ENCODE results near the gene CSH2. TPM values are rescaled to one million over a fixed set of nuclear protein-coding genes. Genes with fewer than 3 reads are reported as not detected.
"Not testable (repeated sequence)": the region's sequence is repeated elsewhere in the genome, so short reads cannot be mapped to it uniquely, and the experiment has no call there.

Gene CSH2
- total RNA-seq, 1 donor from 2014 or later = not detected

- intact Hi-C loops (cut with micrococcal nuclease) = not testable (repeated sequence)
These were observed 25.7 kb upstream of the CSH2 start for GRCh38 chr17:63898899-63899798.

- intact Hi-C loops (cut with micrococcal nuclease) = not testable (repeated sequence)
These were observed 23.3 kb upstream of the CSH2 start, which contains the start of gene CSH1 for GRCh38 chr17:63896524-63897354. Gene CSH1 (minus strand): TSS chr17:63896574. CDS start chr17:63896511, 63 bp downstream.

GRCh38 chr17:63894821-63895220 is 21.3 kb upstream of the CSH2 start:
- intact Hi-C loops (cut with micrococcal nuclease) = not testable (repeated sequence)

- intact Hi-C loops (cut with micrococcal nuclease) = not testable (repeated sequence)
These were observed 20.5 kb upstream of the CSH2 start for GRCh38 chr17:63894021-63894420.

GRCh38 chr17:63892316-63893037 is 19.0 kb upstream of the CSH2 start:
- intact Hi-C loops (cut with micrococcal nuclease) = not testable (repeated sequence)

- intact Hi-C loops (cut with micrococcal nuclease) = not testable (repeated sequence)
These were observed 15.8 kb upstream of the CSH2 start for GRCh38 chr17:63889026-63889848.

- intact Hi-C loops (cut with micrococcal nuclease) = not testable (repeated sequence)
These were observed 11.6 kb upstream of the CSH2 start for GRCh38 chr17:63885119-63885518.

GRCh38 chr17:63882626-63883126 is 9.2 kb upstream of the CSH2 start:
- intact Hi-C loops (cut with micrococcal nuclease) = not testable (repeated sequence)

- intact Hi-C loops (cut with micrococcal nuclease) = no loop called here
These were observed 8.6 kb upstream of the CSH2 start, which contains the start of gene GH2 for GRCh38 chr17:63881935-63882601. Gene GH2 (minus strand): TSS chr17:63881944. CDS start chr17:63881801, 143 bp downstream.

- intact Hi-C loops (cut with micrococcal nuclease) = not testable (repeated sequence)
These were observed 7.9 kb upstream of the CSH2 start for GRCh38 chr17:63881337-63881736.

- intact Hi-C loops (cut with micrococcal nuclease) = no loop called here
These were observed 7.2 kb upstream of the CSH2 start for GRCh38 chr17:63880706-63881105.

- intact Hi-C loops (cut with micrococcal nuclease) = not testable (repeated sequence)
These were observed 4.9 kb upstream of the CSH2 start for GRCh38 chr17:63878413-63878812.

- intact Hi-C loops (cut with micrococcal nuclease) = not testable (repeated sequence)
These were observed 1.2 kb upstream of the CSH2 start for GRCh38 chr17:63874693-63875092.

- intact Hi-C loops (cut with micrococcal nuclease) = not testable (repeated sequence)
These were observed 667 bp upstream of the CSH2 start for GRCh38 chr17:63874061-63874626.

- intact Hi-C loops (cut with micrococcal nuclease) = not testable (repeated sequence)
These were observed 1.7 kb downstream of the CSH2 start for GRCh38 chr17:63871646-63872365.

- intact Hi-C loops (cut with micrococcal nuclease) = not testable (repeated sequence)
These were observed 3.2 kb downstream of the CSH2 start for GRCh38 chr17:63870292-63870665.

- intact Hi-C loops (cut with micrococcal nuclease) = not testable (repeated sequence)
These were observed 3.8 kb downstream of the CSH2 start for GRCh38 chr17:63869491-63870291.

GRCh38 chr17:63866625-63867024 is 6.9 kb downstream of the CSH2 start:
- intact Hi-C loops (cut with micrococcal nuclease) = not testable (repeated sequence)
